H9 (cell line): ENCODE results near the gene BNIP5. TPM values are rescaled to one million over a fixed set of nuclear protein-coding genes. Genes with fewer than 3 reads are reported as not detected.

Experiments used
- DNase-seq: peaks from one replicate; pipeline ENCODE4 v3.0.0-alpha.2; 2017
- H2AFZ ChIP-seq: one replicate; pipeline ENCODE4 v1.6.1; 2013; ENCODE audit warnings: mild to moderate bottlenecking, low read length, control low read depth, moderate library complexity
- H2AK5ac ChIP-seq: 2 replicates; pipeline ENCODE4 v1.6.1; 2013; ENCODE audit warnings: low read length, control low read depth, mixed read lengths; ENCODE audit not compliant: insufficient read length
- H2BK120ac ChIP-seq: one replicate; pipeline ENCODE4 v1.6.1; 2013; ENCODE audit warnings: low read depth, mild to moderate bottlenecking, low read length, control low read depth, inconsistent platforms; ENCODE audit not compliant: poor library complexity, severe bottlenecking
- H2BK12ac ChIP-seq: 2 replicates; pipeline ENCODE4 v1.6.1; 2013; ENCODE audit warnings: low read length, control low read depth, mixed read lengths, low read depth; ENCODE audit not compliant: insufficient read length
- H2BK15ac ChIP-seq: 2 replicates; pipeline ENCODE4 v1.6.1; 2013; ENCODE audit warnings: low read depth, low read length, control low read depth
- H2BK20ac ChIP-seq: one replicate; pipeline ENCODE4 v1.6.1; 2013; ENCODE audit warnings: low read depth, mild to moderate bottlenecking, low read length, control low read depth, inconsistent platforms; ENCODE audit not compliant: poor library complexity, severe bottlenecking
- H2BK5ac ChIP-seq: 2 replicates; pipeline ENCODE4 v1.6.1; 2013; ENCODE audit warnings: low read length, control low read depth, mixed read lengths; ENCODE audit not compliant: insufficient read length
- H3K14ac ChIP-seq: 2 replicates; pipeline ENCODE4 v1.6.1; 2013; ENCODE audit warnings: low read length, control low read depth; ENCODE audit not compliant: insufficient read depth
- H3K18ac ChIP-seq: 2 replicates; pipeline ENCODE4 v1.6.1; 2013; ENCODE audit warnings: low read depth, mild to moderate bottlenecking, mixed read lengths, low read length, control low read depth; ENCODE audit not compliant: insufficient read length
- H3K23ac ChIP-seq: 2 replicates; pipeline ENCODE4 v1.6.1; 2013; ENCODE audit warnings: low read length, control low read depth, mixed read lengths, low read depth; ENCODE audit not compliant: insufficient read length
- H3K23me2 ChIP-seq: 2 replicates; pipeline ENCODE4 v1.6.1; 2013; ENCODE audit warnings: low read depth, mild to moderate bottlenecking, mixed read lengths, low read length, control low read depth; ENCODE audit not compliant: insufficient read length, poor library complexity, severe bottlenecking
- H3K27ac ChIP-seq: 2 replicates; pipeline ENCODE4 v1.5.1; 2013; ENCODE audit warnings: low read length, control low read depth, mixed read lengths, low read depth; ENCODE audit not compliant: insufficient read length
- H3K27me3 ChIP-seq: 2 replicates; pipeline ENCODE4 v1.6.1; 2013; ENCODE audit warnings: low read length, control low read depth, inconsistent platforms; ENCODE audit not compliant: insufficient read depth
- H3K4ac ChIP-seq: 2 replicates; pipeline ENCODE4 v1.6.1; 2013; ENCODE audit warnings: low read depth, mild to moderate bottlenecking, control low read depth, inconsistent platforms, low read length, moderate library complexity
- H3K4me1 ChIP-seq: 2 replicates; pipeline ENCODE4 v1.6.1; 2013; ENCODE audit warnings: low read length, control low read depth, inconsistent platforms; ENCODE audit not compliant: insufficient read depth
- H3K4me2 ChIP-seq: 2 replicates; pipeline ENCODE4 v1.6.1; 2013; ENCODE audit warnings: low read length, control low read depth, mixed read lengths; ENCODE audit not compliant: insufficient read length, insufficient read depth
- H3K56ac ChIP-seq: 2 replicates; pipeline ENCODE4 v1.6.1; 2013; ENCODE audit warnings: low read depth, mild to moderate bottlenecking, mixed read lengths, low read length, control low read depth; ENCODE audit not compliant: insufficient read length
- H3K79me1 ChIP-seq: 2 replicates; pipeline ENCODE4 v1.6.1; 2013; ENCODE audit warnings: low read depth, mild to moderate bottlenecking, moderate library complexity, low read length, control low read depth, inconsistent platforms; ENCODE audit not compliant: insufficient read depth, poor library complexity, severe bottlenecking
- H3K79me2 ChIP-seq: 2 replicates; pipeline ENCODE4 v1.6.1; 2013; ENCODE audit warnings: low read length, control low read depth, inconsistent platforms; ENCODE audit not compliant: insufficient read depth
- H3K9ac ChIP-seq: 2 replicates; pipeline ENCODE4 v1.6.1; 2013; ENCODE audit warnings: low read length, control low read depth, mixed read lengths; ENCODE audit not compliant: insufficient read length; ENCODE audit errors: extremely low read depth
- H3K9me3 ChIP-seq: one replicate; pipeline ENCODE4 v1.6.1; 2013; ENCODE audit warnings: low read depth, low read length, inconsistent platforms; ENCODE audit not compliant: control insufficient read depth
- H3T11ph ChIP-seq: one replicate; pipeline ENCODE4 v1.6.1; 2013; ENCODE audit warnings: mild to moderate bottlenecking, low read length, control low read depth, inconsistent platforms
- H4K20me1 ChIP-seq: one replicate; pipeline ENCODE4 v1.6.1; 2013; ENCODE audit not compliant: control insufficient read depth, insufficient read length, insufficient read depth
- H4K5ac ChIP-seq: 2 replicates; pipeline ENCODE4 v1.6.1; 2013; ENCODE audit warnings: low read depth, mild to moderate bottlenecking, mixed read lengths, low read length, control low read depth; ENCODE audit not compliant: insufficient read length
- H4K8ac ChIP-seq: replicated peaks from 2 replicates; pipeline ENCODE4 v1.6.1; 2013; ENCODE audit warnings: low read length, control low read depth, mixed read lengths, low read depth; ENCODE audit not compliant: insufficient read length
- H4K91ac ChIP-seq: 2 replicates; pipeline ENCODE4 v1.6.1; 2013; ENCODE audit warnings: low read depth, mild to moderate bottlenecking, moderate library complexity, mixed read lengths, low read length, control low read depth; ENCODE audit not compliant: insufficient read length
- H3K27ac Mint-ChIP-seq, 3 experiments: 2 replicates in 2 of 3; 3 replicates in 1 of 3; pipeline ENCODE4 v1.8.0; 2020 to 2021; ENCODE audit warnings: mixed read lengths in 3 of 3, mild to moderate bottlenecking in 1 of 3, moderate library complexity in 1 of 3
- H3K27me3 Mint-ChIP-seq: 2 replicates; pipeline ENCODE4 v1.8.0; 2021; ENCODE audit warnings: low read depth, mild to moderate bottlenecking, moderate library complexity, mixed read lengths
- H3K36me3 Mint-ChIP-seq, 3 experiments: 2 replicates in 2 of 3; 3 replicates in 1 of 3; pipeline ENCODE4 v1.8.0; 2020 to 2021; ENCODE audit warnings: low read depth in 3 of 3, mixed read lengths in 3 of 3; ENCODE audit not compliant: insufficient read depth in 1 of 3
- H3K4me1 Mint-ChIP-seq, 2 experiments: 2 replicates each; pipeline ENCODE4 v1.8.0; 2020; ENCODE audit warnings: mixed read lengths in 2 of 2
- H3K4me3 Mint-ChIP-seq, 2 experiments: 2 replicates in 1 of 2; 3 replicates in 1 of 2; pipeline ENCODE4 v1.8.0; 2020 to 2021; ENCODE audit warnings: mild to moderate bottlenecking in 2 of 2, mixed read lengths in 2 of 2, moderate library complexity in 1 of 2
- H3K9me3 Mint-ChIP-seq, 2 experiments: 2 replicates in 1 of 2; 3 replicates in 1 of 2; pipeline ENCODE4 v1.8.0; 2020; ENCODE audit warnings: mild to moderate bottlenecking in 2 of 2, mixed read lengths in 2 of 2, moderate library complexity in 1 of 2
- CTCF ChIP-seq: fragments of 200-600 bp; sonication (generic); conservative IDR thresholded peaks from 3 replicates; pipeline ENCODE4 v1.8.0; 2021; ENCODE audit warnings: antibody characterized with exemption, mild to moderate bottlenecking
- WGBS: extraction: QIAGEN DNeasy Blood & Tissue Kit; methylation state at CpG from one replicate; pipeline ENCODE4 v1.1.7; 2013; ENCODE audit warnings: missing lambda C conversion rate, low lambda C conversion rate, mixed read lengths; ENCODE audit not compliant: insufficient read length; ENCODE audit errors: extremely low coverage; 5-methylcytosine and 5-hydroxymethylcytosine counted together
- total RNA-seq: library from RNA; stranded (reverse); gene quantifications from 2 replicates; pipeline ENCODE4 v1.2.1, GENCODE V29; 2021

The BNIP5 gene
- total RNA-seq, 1 experiment from 2014 or later = not detected

GRCh38 chr6:36352477-36353157 is 15.9 kb upstream of the BNIP5 start:
- DNase-seq = no peak
- TF ChIP-seq CTCF = no peak
- H3K9me3 Mint-ChIP-seq = peaks cover 2 to 3% of the 10 kb centered on the region in 2 experiments; a peak in 2 of 5 replicates
- Histone ChIP-seq H4K8ac (no peak overlapping the region), H3K4me2 (no peak overlapping the region), H2AFZ (no peak overlapping the region), H3K9me3 (no peaks in the 10 kb centered on the region), H2BK20ac (no peak overlapping the region), H2BK120ac (no peak overlapping the region), H2BK12ac (no peak overlapping the region), H4K5ac (no peak overlapping the region), H3K14ac (no peak overlapping the region), H3K79me2 (no peaks in the 10 kb centered on the region), H3K23me2 (no peaks in the 10 kb centered on the region), H3T11ph (no peak overlapping the region), H4K20me1 (no peaks in the 10 kb centered on the region), H3K27ac (no peak overlapping the region), H2BK5ac (no peak overlapping the region), H3K4me1 (no peaks in the 10 kb centered on the region), H3K27me3 (no peaks in the 10 kb centered on the region), H3K56ac (no peak overlapping the region), H3K9ac (no peak overlapping the region), H2BK15ac (no peak overlapping the region), H3K18ac (no peak overlapping the region), H2AK5ac (no peak overlapping the region), H3K23ac (no peak overlapping the region), H3K4ac (no peak overlapping the region), H3K79me1 (no peaks in the 10 kb centered on the region), H4K91ac (no peak overlapping the region)
- WGBS = no CpG with 5 or more reads among the region's 8 CpGs
- no peak overlapping the region for H3K27ac Mint-ChIP-seq
- no peak overlapping the region for H3K4me3 Mint-ChIP-seq
- H3K4me1 Mint-ChIP-seq = no peaks in the 10 kb centered on the region
- H3K36me3 Mint-ChIP-seq = peaks cover 0 to 2% (median 0%) of the 10 kb centered on the region in 3 experiments; a peak in 2 of 7 replicates
- H3K27me3 Mint-ChIP-seq = peaks cover 4% of the 10 kb centered on the region
